ENCODE data around the gene WFS1. TPM values are rescaled to one million over a fixed set of nuclear protein-coding genes. Genes with fewer than 3 reads are reported as not detected.

WFS1 gene
- total RNA-seq, 6 donors from 2014 or later: 88.8 to 180 (median 105) TPM

DNA sequence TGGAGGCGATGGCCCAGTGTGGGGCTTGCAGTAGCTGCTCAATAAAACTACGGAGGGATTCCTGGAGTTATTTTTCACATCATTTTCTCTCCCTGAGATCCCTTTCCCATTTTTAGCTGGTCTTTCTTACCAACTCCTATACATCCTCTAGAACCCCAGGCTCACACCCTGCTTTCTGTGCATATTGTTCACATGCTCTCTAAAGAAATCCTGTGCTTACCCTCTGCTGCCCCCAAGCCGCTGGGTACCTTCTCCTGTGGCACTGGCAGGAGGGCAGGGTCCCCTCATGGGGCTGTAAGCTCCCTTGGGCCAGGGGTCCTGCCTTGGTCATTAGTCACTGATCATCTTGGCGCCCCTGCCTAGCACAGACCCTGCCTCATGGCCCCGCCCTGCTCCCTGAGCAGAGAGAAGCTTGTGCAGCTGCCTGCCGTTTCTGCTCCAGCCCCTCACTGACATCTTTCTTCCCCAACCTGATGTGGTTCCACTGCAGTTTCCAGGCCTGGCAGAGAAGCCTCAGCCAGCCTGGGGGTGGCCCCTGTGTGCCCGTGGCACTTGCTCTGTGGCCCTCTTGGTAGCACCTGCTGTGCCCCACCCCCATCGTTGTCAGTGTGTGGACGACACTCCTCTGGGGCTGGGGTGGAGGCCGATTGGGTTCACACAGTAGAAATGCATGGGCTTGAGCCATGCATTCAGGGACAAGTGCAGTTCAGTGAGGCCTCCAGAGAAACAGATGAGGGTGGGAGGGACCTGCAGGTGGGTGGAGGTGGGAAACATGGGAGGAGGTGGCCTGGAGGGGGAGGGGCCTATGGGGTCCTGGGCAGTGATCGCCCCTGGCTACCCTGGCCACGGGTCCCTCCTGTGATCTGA lies 69.5 kb downstream of the WFS1 start:
- TF ChIP-seq, protein P1, sequence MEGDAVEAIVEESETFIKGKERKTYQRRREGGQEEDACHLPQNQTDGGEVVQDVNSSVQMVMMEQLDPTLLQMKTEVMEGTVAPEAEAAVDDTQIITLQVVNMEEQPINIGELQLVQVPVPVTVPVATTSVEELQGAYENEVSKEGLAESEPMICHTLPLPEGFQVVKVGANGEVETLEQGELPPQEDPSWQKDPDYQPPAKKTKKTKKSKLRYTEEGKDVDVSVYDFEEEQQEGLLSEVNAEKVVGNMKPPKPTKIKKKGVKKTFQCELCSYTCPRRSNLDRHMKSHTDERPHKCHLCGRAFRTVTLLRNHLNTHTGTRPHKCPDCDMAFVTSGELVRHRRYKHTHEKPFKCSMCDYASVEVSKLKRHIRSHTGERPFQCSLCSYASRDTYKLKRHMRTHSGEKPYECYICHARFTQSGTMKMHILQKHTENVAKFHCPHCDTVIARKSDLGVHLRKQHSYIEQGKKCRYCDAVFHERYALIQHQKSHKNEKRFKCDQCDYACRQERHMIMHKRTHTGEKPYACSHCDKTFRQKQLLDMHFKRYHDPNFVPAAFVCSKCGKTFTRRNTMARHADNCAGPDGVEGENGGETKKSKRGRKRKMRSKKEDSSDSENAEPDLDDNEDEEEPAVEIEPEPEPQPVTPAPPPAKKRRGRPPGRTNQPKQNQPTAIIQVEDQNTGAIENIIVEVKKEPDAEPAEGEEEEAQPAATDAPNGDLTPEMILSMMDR (IDR thresholded peaks at IDR 0.05): no peak
- TF ChIP-seq EP300 (IDR thresholded peaks at IDR 0.05) (no peak), POLR2AphosphoS5 (IDR thresholded peaks at IDR 0.05) (no peak), POLR2A (IDR thresholded peaks at IDR 0.05) (no peak)
- Histone ChIP-seq H3K36me3 (no peaks in the 10 kb centered on the region), H3K9me3 (peaks cover 0 to under 1% (median 0%) of the 10 kb centered on the region in 4 donors), H3K4me1 (peaks cover 0 to 5% (median 0%) of the 10 kb centered on the region in 4 donors), H3K4me3 (no peak overlapping the region), H3K27ac (no peak overlapping the region), H3K27me3 (no peaks in the 10 kb centered on the region)
- no peak for DNase-seq
- ATAC-seq (ENCODE audit: low FRiP score in 2 of 2): peak in 1 of 2 donors; percentile 1
- 61 to 76% methylated on average over 12 of the region's 12 CpGs for WGBS, 2 donors

DNA sequence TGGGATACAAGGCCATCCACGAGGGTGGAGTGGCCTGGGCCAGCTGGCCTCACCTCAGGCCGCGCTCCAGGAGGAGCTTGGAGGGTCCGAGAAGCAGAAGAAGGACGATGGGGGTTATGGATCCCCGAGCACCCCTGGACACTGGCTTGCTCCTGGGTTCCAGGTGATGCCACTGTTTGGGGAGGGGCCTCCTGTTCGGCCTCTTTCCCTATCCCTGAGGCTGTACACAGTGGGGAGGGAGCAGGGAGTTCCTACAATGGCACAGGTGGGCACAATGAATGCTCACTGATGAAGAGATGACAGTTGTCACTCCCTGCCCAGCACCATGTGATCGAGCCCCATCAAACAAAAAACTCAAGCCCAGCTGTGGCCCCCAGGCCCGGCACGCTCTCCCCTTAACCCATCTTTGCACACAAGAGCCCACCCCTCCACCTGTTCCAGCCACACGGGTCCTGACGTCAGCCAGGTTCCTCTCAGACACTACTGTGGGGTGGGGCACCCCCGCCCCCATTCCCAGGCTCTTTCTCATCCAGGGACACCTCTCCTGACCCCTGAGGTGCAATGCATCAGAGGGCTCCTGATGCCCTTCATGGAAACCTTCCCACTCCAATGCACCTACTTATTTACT lies 70.3 kb downstream of the WFS1 start:
- DNase-seq: peak in 1 of 2 donors; percentile 36

DNA sequence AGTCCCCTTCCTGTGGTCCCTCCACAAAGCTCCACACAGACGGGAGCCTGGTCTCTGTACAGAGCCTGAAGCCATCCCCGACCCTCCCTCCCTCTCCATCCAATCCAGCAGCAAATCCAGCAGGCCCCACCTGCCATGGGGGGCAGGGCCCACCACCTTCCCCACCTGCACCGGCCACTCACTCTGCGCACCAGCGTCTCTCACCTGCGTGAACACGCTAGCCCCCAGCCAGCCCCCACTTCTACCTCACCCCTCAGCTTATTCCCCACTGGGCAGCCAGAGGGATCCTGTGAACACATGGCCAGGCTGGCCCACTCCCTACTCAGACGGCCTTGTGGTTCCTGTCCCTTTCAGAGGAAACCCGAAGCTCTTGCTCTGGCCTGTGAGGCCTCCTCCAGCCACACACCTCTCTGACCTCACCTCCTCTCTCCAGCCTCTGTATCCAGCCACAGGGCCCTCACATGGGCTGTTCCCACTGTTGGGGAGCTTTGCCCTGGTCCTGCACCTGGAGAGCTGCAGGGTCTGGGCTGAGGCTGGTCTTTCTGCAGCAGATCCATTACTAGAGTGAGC lies 70.9 kb downstream of the WFS1 start:
- TF ChIP-seq, protein P1 (IDR thresholded peaks at IDR 0.05): no peak
- TF ChIP-seq POLR2AphosphoS5 (IDR thresholded peaks at IDR 0.05) (no peak), EP300 (IDR thresholded peaks at IDR 0.05) (no peak), POLR2A (IDR thresholded peaks at IDR 0.05) (no peak)
- ATAC-seq (ENCODE audit: low FRiP score in 2 of 2) (no peak), DNase-seq (peak in 1 of 2 donors; percentile 33)
- Histone ChIP-seq H3K27ac (no peak overlapping the region), H3K4me1 (peaks cover 0 to 5% (median 0%) of the 10 kb centered on the region in 4 donors), H3K36me3 (no peaks in the 10 kb centered on the region), H3K27me3 (no peaks in the 10 kb centered on the region), H3K4me3 (no peak overlapping the region), H3K9me3 (no peaks in the 10 kb centered on the region)
- WGBS, 2 donors: 61 to 66% methylated on average over 9 of the region's 9 CpGs

More for the DNA sequence above, 70.3 kb downstream of the WFS1 start:
- Histone ChIP-seq H3K27me3 (no peaks in the 10 kb centered on the region), H3K9me3 (no peaks in the 10 kb centered on the region), H3K27ac (no peak overlapping the region), H3K4me3 (no peak overlapping the region), H3K36me3 (no peaks in the 10 kb centered on the region), H3K4me1 (peaks cover 0 to 5% (median 0%) of the 10 kb centered on the region in 4 donors)
- 78 to 83% methylated on average over 13 of the region's 13 CpGs for WGBS, 2 donors
- TF ChIP-seq EP300 (IDR thresholded peaks at IDR 0.05) (no peak), POLR2A (IDR thresholded peaks at IDR 0.05) (no peak), POLR2AphosphoS5 (IDR thresholded peaks at IDR 0.05) (no peak)
- TF ChIP-seq, protein P1 (IDR thresholded peaks at IDR 0.05): no peak
- ATAC-seq (ENCODE audit: low FRiP score in 2 of 2): no peak

DNA sequence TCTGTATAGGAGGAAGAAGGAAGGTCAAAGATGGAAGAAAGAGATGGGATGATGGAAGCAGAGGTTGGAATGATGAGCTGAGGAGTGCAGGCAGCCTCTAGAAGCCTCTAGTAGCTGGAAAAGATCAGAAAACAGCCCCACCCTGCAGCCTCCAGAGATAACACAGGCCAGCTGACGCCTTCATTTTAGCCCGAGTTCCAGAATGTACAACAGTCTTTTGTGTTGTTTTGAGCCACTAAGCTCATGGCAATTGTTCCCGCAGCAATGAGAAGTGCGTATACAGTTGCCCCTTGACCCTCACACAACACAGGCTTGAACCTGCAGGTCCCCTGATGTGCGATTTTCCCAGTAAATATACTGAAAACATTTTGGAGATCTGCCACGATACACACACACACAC lies 72.0 kb downstream of the WFS1 start:
- H3K27ac ChIP-seq: no peak overlapping the region
- H3K27me3 ChIP-seq: no peaks in the 10 kb centered on the region
- no peaks in the 10 kb centered on the region for H3K36me3 ChIP-seq
- ATAC-seq (ENCODE audit: low FRiP score in 2 of 2): no peak
- TF ChIP-seq POLR2AphosphoS5 (IDR thresholded peaks at IDR 0.05): no peak
- TF ChIP-seq, protein P1 (IDR thresholded peaks at IDR 0.05): no peak
- TF ChIP-seq EP300 (IDR thresholded peaks at IDR 0.05): no peak
- no peak for TF ChIP-seq POLR2A (IDR thresholded peaks at IDR 0.05)
- 67 to 69% methylated on average over 6 of the region's 6 CpGs for WGBS, 2 donors
- no peaks in the 10 kb centered on the region for H3K9me3 ChIP-seq
- no peak overlapping the region for H3K4me3 ChIP-seq
- peaks cover 0 to 5% (median 0%) of the 10 kb centered on the region in 4 donors for H3K4me1 ChIP-seq
- DNase-seq: no peak

Measured in upper lobe of left lung (tissue), 6 donors.